Mesendoderm (in vitro differentiated cells): ENCODE results near the gene C1orf115.
A peak's percentile ranks its signal among the peaks of the same experiment; 100 is the strongest.

Experiments used
- DNase-seq: peaks from one replicate; pipeline ENCODE4 v3.0.0; 2013
- H2AK5ac ChIP-seq: 2 replicates; pipeline ENCODE4 v1.6.1; 2013; ENCODE audit warnings: low read length, inconsistent platforms
- H2BK120ac ChIP-seq: 2 replicates; pipeline ENCODE4 v1.6.1; 2013; ENCODE audit warnings: low read depth, mild to moderate bottlenecking, low read length, moderate library complexity, mixed read lengths
- H2BK15ac ChIP-seq: replicated peaks from 2 replicates; pipeline ENCODE4 v1.6.1; 2013; ENCODE audit warnings: low read depth, mild to moderate bottlenecking, moderate library complexity
- H2BK5ac ChIP-seq: 2 replicates; pipeline ENCODE4 v1.6.1; 2013; ENCODE audit warnings: low read length, inconsistent platforms
- H3K18ac ChIP-seq: 2 replicates; pipeline ENCODE4 v1.6.1; 2013; ENCODE audit warnings: mild to moderate bottlenecking, low read length, mixed read lengths
- H3K23ac ChIP-seq: one replicate; pipeline ENCODE4 v1.6.1; 2013; ENCODE audit warnings: low read length
- H3K27ac ChIP-seq: 2 replicates; pipeline ENCODE4 v1.5.1; 2013; ENCODE audit warnings: low read depth, mild to moderate bottlenecking, inconsistent platforms, low read length, moderate library complexity
- H3K27me3 ChIP-seq: 2 replicates; pipeline ENCODE4 v1.6.1; 2013; ENCODE audit warnings: low read length, control low read depth, mild to moderate bottlenecking, inconsistent platforms; ENCODE audit not compliant: insufficient read depth, poor library complexity
- H3K36me3 ChIP-seq: 2 replicates; pipeline ENCODE4 v1.6.1; 2013; ENCODE audit warnings: low read length, inconsistent platforms; ENCODE audit not compliant: control insufficient read depth, insufficient read depth
- H3K4ac ChIP-seq: one replicate; pipeline ENCODE4 v1.6.1; 2013; ENCODE audit warnings: low read depth, mild to moderate bottlenecking, low read length, moderate library complexity
- H3K4me1 ChIP-seq: 2 replicates; pipeline ENCODE4 v1.6.1; 2013; ENCODE audit warnings: low read depth, low read length, inconsistent platforms; ENCODE audit not compliant: control insufficient read depth
- H3K4me2 ChIP-seq: 2 replicates; pipeline ENCODE4 v1.6.1; 2013; ENCODE audit warnings: low read length
- H3K4me3 ChIP-seq: 2 replicates; pipeline ENCODE4 v1.5.1; 2013; ENCODE audit warnings: mild to moderate bottlenecking, low read length
- H3K56ac ChIP-seq: one replicate; pipeline ENCODE4 v1.6.1; 2013; ENCODE audit warnings: low read length
- H3K79me1 ChIP-seq: 2 replicates; pipeline ENCODE4 v1.6.1; 2013; ENCODE audit warnings: low read length, inconsistent platforms
- H3K79me2 ChIP-seq: 2 replicates; pipeline ENCODE4 v1.6.1; 2013; ENCODE audit warnings: mild to moderate bottlenecking, low read length; ENCODE audit not compliant: control insufficient read depth, insufficient read depth
- H3K9ac ChIP-seq: 2 replicates; pipeline ENCODE4 v1.6.1; 2013; ENCODE audit warnings: low read length, inconsistent platforms
- H4K5ac ChIP-seq: one replicate; pipeline ENCODE4 v1.6.1; 2013; ENCODE audit warnings: low read length
- H4K8ac ChIP-seq: one replicate; pipeline ENCODE4 v1.6.1; 2013; ENCODE audit warnings: low read depth, mild to moderate bottlenecking, control low read depth, low read length, moderate library complexity
- WGBS: extraction: QIAGEN DNeasy Blood & Tissue Kit; methylation state at CpG from one replicate; pipeline ENCODE4 v1.1.7; 2013; ENCODE audit warnings: low lambda C conversion rate, missing lambda C conversion rate; ENCODE audit not compliant: insufficient coverage; ENCODE audit errors: extremely low coverage; 5-methylcytosine and 5-hydroxymethylcytosine counted together

The C1orf115 gene

DNA sequence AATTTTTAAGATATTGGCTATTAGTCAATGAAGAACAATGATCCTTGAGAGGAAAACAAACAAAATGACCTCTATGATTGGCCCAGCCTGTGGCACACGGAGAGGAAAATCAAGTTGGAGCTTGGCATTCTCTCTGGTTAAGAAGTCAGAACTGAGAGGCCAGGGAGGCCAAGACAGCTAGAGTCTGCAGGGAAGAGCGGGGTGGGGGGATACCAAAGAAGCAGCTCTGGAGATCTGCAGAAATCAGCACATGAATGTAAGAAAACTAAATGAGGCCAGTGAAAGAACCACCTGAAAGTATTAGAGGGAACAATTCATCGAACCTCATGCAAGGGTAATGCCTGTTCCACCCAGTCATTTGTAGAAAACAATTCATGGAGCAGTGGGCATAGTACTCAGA lies 23.8 kb upstream of the C1orf115 start:
- H3K36me3 ChIP-seq, result no peaks in the 10 kb centered on the region
- no peaks in the 10 kb centered on the region for H3K4me1 ChIP-seq
- no peak for DNase-seq
- no peak overlapping the region for H3K56ac ChIP-seq
- H3K79me2 ChIP-seq, result no peaks in the 10 kb centered on the region
- H3K27me3 ChIP-seq, result no peaks in the 10 kb centered on the region
- no peak overlapping the region for H2AK5ac ChIP-seq
- no peak overlapping the region for H2BK5ac ChIP-seq
- no peak overlapping the region for H4K5ac ChIP-seq
- no peak overlapping the region for H4K8ac ChIP-seq
- H3K9ac ChIP-seq, result no peak overlapping the region
- H3K4me2 ChIP-seq, result no peak overlapping the region
- H2BK120ac ChIP-seq, result no peak overlapping the region
- no peak overlapping the region for H3K23ac ChIP-seq
- no peak overlapping the region for H3K18ac ChIP-seq
- H3K4me3 ChIP-seq, result no peak overlapping the region
- no CpG with 5 or more reads among the region's 3 CpGs for WGBS
- H3K4ac ChIP-seq, result no peak overlapping the region
- no peak overlapping the region for H3K27ac ChIP-seq
- H3K79me1 ChIP-seq, result no peaks in the 10 kb centered on the region
- no peak overlapping the region for H2BK15ac ChIP-seq

DNA sequence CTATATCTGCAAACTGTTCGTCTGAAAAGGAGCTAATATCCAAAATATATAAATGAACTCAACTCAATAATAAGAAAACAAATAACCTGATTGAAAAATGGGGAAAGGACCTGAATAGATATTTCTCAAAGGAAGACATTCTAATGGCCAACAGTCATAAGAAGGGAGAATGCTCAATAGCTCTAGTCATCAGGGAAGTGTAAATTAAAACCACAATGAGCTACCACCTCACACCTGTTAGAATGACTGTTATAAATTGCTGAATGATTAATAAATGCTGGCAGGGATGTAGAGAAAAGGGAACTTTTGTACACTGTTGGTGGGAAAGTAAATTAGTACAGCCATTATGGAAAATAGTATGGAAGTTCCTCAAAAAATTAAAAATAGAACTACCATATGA lies 21.2 kb upstream of the C1orf115 start:
- Histone ChIP-seq H3K23ac (no peak overlapping the region), H3K18ac (no peak overlapping the region), H2BK120ac (no peak overlapping the region), H3K4me1 (no peaks in the 10 kb centered on the region), H3K79me2 (no peaks in the 10 kb centered on the region), H2BK5ac (no peak overlapping the region), H3K36me3 (no peaks in the 10 kb centered on the region), H3K4me2 (no peak overlapping the region), H3K27ac (no peak overlapping the region), H2AK5ac (no peak overlapping the region), H2BK15ac (no peak overlapping the region), H3K27me3 (no peaks in the 10 kb centered on the region), H4K8ac (no peak overlapping the region), H3K4me3 (no peak overlapping the region), H3K56ac (no peak overlapping the region), H3K4ac (no peak overlapping the region), H4K5ac (no peak overlapping the region), H3K9ac (no peak overlapping the region), H3K79me1 (no peaks in the 10 kb centered on the region)
- no CpG with 5 or more reads among the region's 1 CpG for WGBS
- DNase-seq, result no peak

DNA sequence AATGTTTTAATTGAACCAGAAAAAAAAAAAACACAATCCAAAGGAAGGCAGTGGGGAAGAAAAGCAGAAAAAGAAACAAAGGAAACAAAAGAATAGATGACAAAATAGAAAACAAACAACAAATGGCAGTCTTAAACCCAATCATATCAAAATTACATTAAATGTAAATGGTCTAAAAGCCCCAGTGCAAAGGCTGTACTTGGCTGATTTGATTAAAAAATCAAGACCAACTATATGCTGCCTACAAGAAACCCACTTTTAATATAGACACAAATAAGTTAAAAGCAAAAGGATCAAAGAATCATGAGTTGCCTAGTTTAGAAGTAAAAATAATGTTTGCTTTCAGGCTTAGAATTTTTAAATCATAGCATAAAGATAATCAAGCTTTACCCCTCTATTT lies 19.8 kb upstream of the C1orf115 start:
- no peak overlapping the region for H3K27ac ChIP-seq
- no peak overlapping the region for H2BK120ac ChIP-seq
- no peak overlapping the region for H3K23ac ChIP-seq
- H3K4me1 ChIP-seq, result no peaks in the 10 kb centered on the region
- H2AK5ac ChIP-seq, result no peak overlapping the region
- H3K79me1 ChIP-seq, result no peaks in the 10 kb centered on the region
- no peak for DNase-seq
- H3K27me3 ChIP-seq, result no peaks in the 10 kb centered on the region
- no peak overlapping the region for H3K4me3 ChIP-seq
- no peak overlapping the region for H4K8ac ChIP-seq
- H3K4ac ChIP-seq, result no peak overlapping the region
- H4K5ac ChIP-seq, result no peak overlapping the region
- no peak overlapping the region for H3K4me2 ChIP-seq
- H3K9ac ChIP-seq, result no peak overlapping the region
- no peak overlapping the region for H2BK5ac ChIP-seq
- no peaks in the 10 kb centered on the region for H3K79me2 ChIP-seq
- no peak overlapping the region for H3K56ac ChIP-seq
- H2BK15ac ChIP-seq, result no peak overlapping the region
- no peak overlapping the region for H3K18ac ChIP-seq
- H3K36me3 ChIP-seq, result no peaks in the 10 kb centered on the region

DNA sequence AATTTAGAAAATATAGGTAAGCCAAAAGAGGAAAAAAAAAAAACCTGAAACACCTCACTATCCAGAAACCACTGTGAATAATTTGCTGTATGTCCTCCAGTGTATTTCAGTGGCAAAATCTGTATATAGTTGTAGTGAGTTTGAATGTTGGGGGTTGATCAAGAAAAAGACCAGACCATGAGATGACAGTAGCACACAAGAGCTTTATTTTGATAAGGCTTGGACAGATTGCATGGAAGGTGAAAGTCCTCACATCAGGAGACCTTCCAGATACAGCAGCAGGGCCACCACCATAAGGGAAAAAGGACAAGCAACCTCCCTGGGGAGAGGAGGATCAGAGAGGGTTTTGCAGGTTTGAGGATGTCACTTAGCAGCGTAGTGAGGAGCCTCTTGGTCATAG lies 16.2 kb upstream of the C1orf115 start:
- no CpG with 5 or more reads among the region's 1 CpG for WGBS
- no peak for DNase-seq
- no peak overlapping the region for H4K5ac ChIP-seq

DNA sequence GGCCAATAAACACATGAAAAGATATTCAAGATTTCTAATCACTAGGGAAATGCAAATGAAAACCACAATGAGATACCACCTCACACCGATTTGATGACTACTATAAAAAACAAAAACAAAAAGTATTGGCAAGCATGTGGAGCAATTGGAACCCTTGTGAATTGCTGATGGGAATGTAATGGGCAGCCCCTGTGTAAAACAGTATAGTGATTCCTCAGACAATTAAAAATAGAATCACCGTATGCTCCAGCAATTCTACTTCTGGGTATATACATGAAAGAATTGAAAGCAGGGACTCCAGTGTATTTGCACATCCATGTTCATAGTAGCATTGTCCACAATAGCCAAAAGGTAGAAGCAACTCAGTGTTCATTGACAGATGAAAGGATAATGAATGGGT lies 12.9 kb upstream of the C1orf115 start:
- Histone ChIP-seq H2BK15ac (no peak overlapping the region), H3K79me1 (no peaks in the 10 kb centered on the region), H3K23ac (no peak overlapping the region), H3K36me3 (no peaks in the 10 kb centered on the region), H4K8ac (no peak overlapping the region), H3K56ac (no peak overlapping the region), H3K4me2 (no peak overlapping the region), H2BK120ac (no peak overlapping the region), H2BK5ac (no peak overlapping the region), H2AK5ac (no peak overlapping the region), H3K79me2 (no peaks in the 10 kb centered on the region), H3K27me3 (no peaks in the 10 kb centered on the region), H3K4me1 (no peaks in the 10 kb centered on the region), H3K18ac (no peak overlapping the region), H3K27ac (no peak overlapping the region), H3K9ac (no peak overlapping the region), H4K5ac (no peak overlapping the region), H3K4ac (no peak overlapping the region), H3K4me3 (no peak overlapping the region)
- no peak for DNase-seq
- WGBS, result no CpG with 5 or more reads among the region's 2 CpGs

More for the DNA sequence above, 16.2 kb upstream of the C1orf115 start:
- Histone ChIP-seq H4K8ac (no peak overlapping the region), H3K27ac (no peak overlapping the region), H2AK5ac (no peak overlapping the region), H2BK15ac (no peak overlapping the region), H3K27me3 (no peaks in the 10 kb centered on the region), H3K18ac (no peak overlapping the region), H3K4me2 (no peak overlapping the region), H3K56ac (no peak overlapping the region), H2BK5ac (no peak overlapping the region), H3K9ac (no peak overlapping the region), H3K4me3 (no peak overlapping the region), H3K79me2 (no peaks in the 10 kb centered on the region), H3K79me1 (no peaks in the 10 kb centered on the region), H2BK120ac (no peak overlapping the region), H3K4me1 (no peaks in the 10 kb centered on the region), H3K4ac (no peak overlapping the region), H3K36me3 (no peaks in the 10 kb centered on the region), H3K23ac (no peak overlapping the region)

DNA sequence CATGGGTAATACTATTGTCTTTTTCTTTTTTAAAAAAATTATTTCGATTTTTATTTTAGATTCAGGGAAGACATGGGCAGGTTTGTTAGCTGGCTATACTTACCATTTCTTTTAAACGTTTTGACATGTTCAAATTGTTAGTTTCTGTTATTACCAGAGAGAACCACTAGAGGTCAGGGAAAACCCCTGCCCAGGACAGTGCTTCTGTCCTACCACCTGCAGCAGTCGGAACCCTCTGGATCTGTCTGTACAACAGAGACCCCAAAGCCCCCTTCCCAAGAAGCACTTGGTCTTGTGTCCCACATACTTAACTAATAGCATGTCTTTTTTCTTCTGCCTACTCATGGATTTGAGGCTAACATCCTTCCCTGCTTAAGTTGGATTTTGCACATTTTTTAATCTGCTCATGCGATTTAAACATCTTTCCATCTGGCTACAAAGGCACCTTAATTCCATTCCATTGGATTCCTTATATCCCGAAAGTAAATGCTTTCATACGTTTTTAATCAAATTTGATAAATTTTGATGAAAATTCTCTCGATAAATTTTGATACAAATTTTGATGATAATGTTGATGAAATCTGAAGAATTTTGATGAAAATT lies 10.0 kb upstream of the C1orf115 start:
- H3K18ac ChIP-seq, result no peak overlapping the region
- H4K8ac ChIP-seq, result no peak overlapping the region
- H3K23ac ChIP-seq, result no peak overlapping the region
- no peak overlapping the region for H2BK15ac ChIP-seq
- DNase-seq, result peak; percentile 60
- H4K5ac ChIP-seq, result no peak overlapping the region
- no peak overlapping the region for H2BK5ac ChIP-seq
- H3K79me2 ChIP-seq, result no peaks in the 10 kb centered on the region
- no peaks in the 10 kb centered on the region for H3K36me3 ChIP-seq
- no peak overlapping the region for H3K4ac ChIP-seq
- H2AK5ac ChIP-seq, result no peak overlapping the region
- no peak overlapping the region for H3K4me2 ChIP-seq
- no peak overlapping the region for H3K4me3 ChIP-seq
- no peak overlapping the region for H3K9ac ChIP-seq
- H3K27me3 ChIP-seq, result no peaks in the 10 kb centered on the region
- H3K4me1 ChIP-seq, result no peaks in the 10 kb centered on the region
- H3K79me1 ChIP-seq, result no peaks in the 10 kb centered on the region
- WGBS, result no CpG with 5 or more reads among the region's 7 CpGs
- no peak overlapping the region for H3K27ac ChIP-seq
- H3K56ac ChIP-seq, result no peak overlapping the region
- no peak overlapping the region for H2BK120ac ChIP-seq
